IPS-15b (cell line): ENCODE measurements around the gene DHRS4L2.
"Not testable (repeated sequence)": the region's sequence is repeated elsewhere in the genome, so short reads cannot be mapped to it uniquely, and the experiment has no call there.

Experiments
- H3K27me3 ChIP-seq: one replicate; pipeline ENCODE4 v1.6.1; 2013; ENCODE audit warnings: low read length; ENCODE audit not compliant: control insufficient read depth, insufficient read depth
- H3K36me3 ChIP-seq: one replicate; pipeline ENCODE4 v1.6.1; 2013; ENCODE audit warnings: low read length; ENCODE audit not compliant: control insufficient read depth, insufficient read depth
- H3K4me1 ChIP-seq: one replicate; pipeline ENCODE4 v1.6.1; 2013; ENCODE audit warnings: mild to moderate bottlenecking, low read length; ENCODE audit not compliant: control insufficient read depth, insufficient read depth
- H3K4me3 ChIP-seq: one replicate; pipeline ENCODE4 v1.5.1; 2013; ENCODE audit warnings: low read depth, low read length
- H3K9ac ChIP-seq: one replicate; pipeline ENCODE4 v1.6.1; 2013; ENCODE audit warnings: low read depth, mild to moderate bottlenecking, low read length
- H3K9me3 ChIP-seq: one replicate; pipeline ENCODE4 v1.6.1; 2013; ENCODE audit warnings: mild to moderate bottlenecking, low read length; ENCODE audit not compliant: control insufficient read depth, insufficient read depth

The DHRS4L2 gene

DNA sequence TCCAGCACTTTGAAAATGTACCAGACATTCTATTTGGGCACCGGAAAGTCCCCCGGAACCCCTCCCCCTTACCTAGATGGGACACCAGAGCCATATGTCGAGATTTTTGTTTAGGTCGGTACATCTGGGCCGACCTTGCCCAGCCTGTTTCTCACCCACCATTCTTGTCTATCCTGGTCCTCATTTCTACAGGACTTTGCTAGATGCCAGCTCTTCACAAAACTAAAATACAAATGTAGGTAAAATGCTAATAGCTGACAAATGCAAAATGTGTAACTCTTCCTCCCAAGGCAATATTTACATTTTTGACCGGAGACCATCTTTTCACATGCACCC, 34.5 kb upstream of the DHRS4L2 start:
- H3K4me3 ChIP-seq, result peak overlapping the region; percentile 98
- H3K4me1 ChIP-seq, H3K36me3 ChIP-seq, H3K9ac ChIP-seq, H3K27me3 ChIP-seq, H3K9me3 ChIP-seq: not testable (repeated sequence)

DNA sequence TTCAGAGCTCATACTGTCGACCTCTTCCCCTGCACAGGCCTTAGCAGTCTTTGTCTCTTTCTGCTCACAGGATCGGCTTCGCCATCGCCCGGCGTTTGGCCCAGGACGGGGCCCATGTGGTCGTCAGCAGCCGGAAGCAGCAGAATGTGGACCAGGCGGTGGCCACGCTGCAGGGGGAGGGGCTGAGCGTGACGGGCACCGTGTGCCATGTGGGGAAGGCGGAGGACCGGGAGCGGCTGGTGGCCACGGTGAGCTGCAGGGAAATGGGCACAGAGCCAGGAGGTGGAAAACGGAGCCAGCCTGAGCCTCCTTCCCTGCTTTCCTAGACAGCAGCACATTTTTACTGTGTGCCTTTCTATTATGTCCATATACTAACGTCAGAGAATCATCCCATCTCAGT, 33.8 kb upstream of the DHRS4L2 start:
- H3K9me3 ChIP-seq, H3K9ac ChIP-seq, H3K4me3 ChIP-seq: not testable (repeated sequence)

DNA sequence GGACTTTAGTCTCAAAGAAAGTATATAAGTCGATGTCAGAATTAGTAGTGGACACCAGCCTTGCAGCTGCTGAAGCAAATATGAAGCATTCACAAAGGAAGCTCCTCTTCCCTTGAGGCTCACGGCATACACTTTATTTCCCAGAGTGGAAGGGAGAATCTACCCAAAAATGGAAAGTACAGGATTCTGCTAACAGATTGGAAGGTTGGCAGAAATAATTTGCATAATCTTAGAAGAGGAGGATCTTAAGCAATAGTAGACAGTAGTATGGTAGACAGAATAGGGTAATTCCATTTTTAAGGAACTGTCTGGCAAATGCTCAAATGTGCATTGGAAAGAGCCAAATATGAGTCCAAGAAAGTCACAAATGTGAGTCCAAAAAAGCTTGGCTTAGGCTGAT, 32.9 kb upstream of the DHRS4L2 start:
- not testable (repeated sequence) for H3K4me1 ChIP-seq, H3K27me3 ChIP-seq, H3K9me3 ChIP-seq, H3K4me3 ChIP-seq, H3K9ac ChIP-seq, H3K36me3 ChIP-seq

More for the DNA sequence above, 33.8 kb upstream of the DHRS4L2 start:
- not testable (repeated sequence) for H3K27me3 ChIP-seq, H3K36me3 ChIP-seq, H3K4me1 ChIP-seq

DNA sequence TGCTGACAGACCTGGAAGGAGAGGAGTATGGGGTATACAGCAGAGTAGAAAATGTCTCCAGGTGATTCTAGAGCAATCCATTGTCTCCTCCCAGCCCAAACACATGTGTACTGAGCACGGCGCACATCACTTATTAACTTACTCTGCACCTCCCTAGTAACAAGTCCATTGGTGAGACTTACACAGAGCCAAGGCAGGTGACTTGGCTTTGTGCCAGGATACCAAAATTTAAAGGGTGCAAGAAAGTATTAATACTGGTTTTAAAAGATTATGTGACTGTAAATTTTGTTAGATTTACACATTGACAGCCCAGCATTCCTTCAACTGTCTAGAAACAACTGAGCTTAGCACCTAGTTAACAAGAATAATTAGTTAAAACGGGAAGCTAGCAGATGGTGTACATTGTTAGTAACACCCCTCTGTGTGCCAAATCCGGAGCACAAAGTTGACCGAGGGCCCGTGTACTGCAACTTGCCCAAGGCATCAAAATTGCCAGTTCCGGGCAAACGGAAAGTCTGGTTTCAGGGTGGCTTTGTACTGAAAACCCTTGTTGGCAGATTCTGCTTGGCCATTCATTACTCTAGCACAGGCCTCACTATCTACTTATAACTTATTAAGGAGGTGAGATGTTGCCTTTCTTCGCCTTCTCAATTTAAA, 30.7 kb upstream of the DHRS4L2 start:
- H3K9me3 ChIP-seq, H3K27me3 ChIP-seq, H3K9ac ChIP-seq, H3K36me3 ChIP-seq, H3K4me3 ChIP-seq, H3K4me1 ChIP-seq: not testable (repeated sequence)

GRCh38 chr14:23960899-23961298, 27.8 kb upstream of the DHRS4L2 start:
- H3K27me3 ChIP-seq, H3K9ac ChIP-seq, H3K4me1 ChIP-seq, H3K4me3 ChIP-seq, H3K36me3 ChIP-seq, H3K9me3 ChIP-seq: not testable (repeated sequence)

DNA sequence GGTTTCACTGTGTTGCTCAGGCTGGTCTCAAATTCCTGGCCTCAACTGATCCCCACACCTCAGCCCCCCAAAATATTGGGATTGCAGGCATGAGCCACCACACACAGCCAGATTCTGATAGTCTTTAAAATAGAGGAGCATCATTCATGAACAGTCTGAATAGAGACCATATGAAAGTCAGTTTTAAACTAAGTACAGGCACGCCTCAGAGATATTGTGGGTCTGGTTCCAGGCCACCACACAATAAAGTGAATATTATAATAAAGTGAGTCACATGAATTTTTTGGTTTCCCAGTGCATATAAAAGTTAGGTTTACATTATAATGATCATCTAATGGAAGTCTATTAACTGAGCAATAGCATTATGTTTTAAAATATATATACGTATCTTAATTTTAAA, 27.0 kb upstream of the DHRS4L2 start:
- not testable (repeated sequence) for H3K9ac ChIP-seq, H3K4me3 ChIP-seq, H3K27me3 ChIP-seq, H3K36me3 ChIP-seq, H3K4me1 ChIP-seq, H3K9me3 ChIP-seq

- H3K4me1 ChIP-seq, result not testable (repeated sequence)
Observed at GRCh38 chr14:23969130-23969480, 19.6 kb upstream of the DHRS4L2 start.

DNA sequence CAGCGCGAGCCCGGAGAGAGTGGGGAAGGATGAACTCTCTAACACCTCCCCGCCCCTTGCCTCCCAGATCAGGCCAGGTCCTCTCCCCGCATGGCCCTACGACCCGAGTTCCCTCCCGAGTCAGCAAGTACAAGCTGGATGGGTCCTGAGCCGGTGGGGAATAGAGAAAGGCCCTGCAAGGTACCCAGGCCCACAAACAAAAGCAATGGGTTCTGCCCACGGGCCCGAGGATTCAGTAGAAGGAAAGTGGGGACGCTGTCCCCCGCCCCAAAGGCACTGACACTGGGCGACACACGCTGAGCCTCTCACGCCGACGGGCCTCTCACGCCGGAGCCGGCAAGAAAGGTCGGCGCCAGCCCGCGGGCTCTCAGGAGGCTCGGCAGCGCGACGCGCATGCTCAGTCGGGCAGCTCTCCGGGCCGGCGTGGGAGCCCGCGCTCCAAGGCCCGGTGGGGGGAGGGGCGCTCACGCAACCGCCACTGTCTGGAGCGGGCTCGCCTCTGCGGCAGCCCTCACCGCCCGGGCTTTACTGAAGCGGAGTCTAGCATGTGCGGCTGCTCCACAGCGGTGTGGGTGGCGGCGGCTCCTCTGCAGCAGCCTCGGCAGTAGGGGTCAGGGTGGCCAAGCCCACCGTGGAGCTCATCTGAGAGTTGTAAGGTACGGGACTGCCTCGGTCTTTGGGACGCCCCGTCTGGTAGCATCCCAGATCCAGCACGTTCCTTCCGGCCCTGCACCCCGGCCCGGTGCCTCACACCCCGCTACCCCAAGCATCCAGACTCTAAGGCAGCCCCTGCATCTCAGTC, 19.0 kb upstream of the DHRS4L2 start:
- not testable (repeated sequence) for H3K9ac ChIP-seq, H3K36me3 ChIP-seq, H3K27me3 ChIP-seq, H3K4me1 ChIP-seq, H3K9me3 ChIP-seq
- H3K4me3 ChIP-seq, result peak overlapping the region; percentile 32

More at GRCh38 chr14:23969130-23969480, 19.6 kb upstream of the DHRS4L2 start:
- H3K9me3 ChIP-seq, H3K36me3 ChIP-seq, H3K4me3 ChIP-seq, H3K27me3 ChIP-seq, H3K9ac ChIP-seq: not testable (repeated sequence)

DNA sequence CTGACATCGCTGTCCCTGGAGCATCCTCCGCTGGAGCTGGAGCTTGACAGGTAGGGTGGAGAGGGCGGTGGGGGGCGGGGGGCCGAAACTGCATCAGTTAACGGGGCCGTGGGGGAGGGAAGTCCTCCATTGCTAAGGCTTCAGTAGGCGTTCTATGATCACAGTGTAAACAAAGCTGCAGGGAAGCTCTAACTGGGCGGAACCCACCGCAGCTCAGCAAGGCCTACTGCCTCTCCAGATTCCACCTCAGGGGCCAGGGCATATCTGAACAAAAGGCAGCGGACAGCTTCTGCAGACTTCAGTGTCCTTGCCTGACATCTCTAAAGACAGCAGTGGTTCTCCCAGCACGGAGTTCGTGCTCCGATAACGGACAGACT, 18.5 kb upstream of the DHRS4L2 start:
- H3K4me1 ChIP-seq, H3K4me3 ChIP-seq, H3K9ac ChIP-seq, H3K9me3 ChIP-seq, H3K36me3 ChIP-seq, H3K27me3 ChIP-seq: not testable (repeated sequence)

GRCh38 chr14:23973178-23973577, 15.6 kb upstream of the DHRS4L2 start:
- H3K36me3 ChIP-seq, H3K27me3 ChIP-seq, H3K9me3 ChIP-seq, H3K4me1 ChIP-seq, H3K9ac ChIP-seq, H3K4me3 ChIP-seq: not testable (repeated sequence)

DNA sequence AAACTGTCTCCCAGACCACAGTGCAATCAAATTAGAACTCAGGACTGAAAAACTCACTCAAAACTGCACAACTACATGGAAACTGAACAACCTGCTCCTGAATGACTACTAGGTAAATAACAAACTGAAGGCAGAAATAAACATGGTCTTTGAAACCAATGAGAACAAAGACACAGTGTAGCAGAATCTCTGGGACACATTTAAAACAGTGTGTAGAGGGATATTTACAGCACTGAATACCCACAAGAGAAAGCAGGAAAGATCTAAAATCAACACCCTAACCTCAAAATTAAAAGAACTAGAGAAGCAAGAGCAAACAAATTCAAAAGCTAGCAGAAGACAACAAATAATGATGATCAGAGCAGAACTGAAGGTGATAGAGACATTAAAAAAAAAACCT, 14.7 kb upstream of the DHRS4L2 start:
- H3K4me3 ChIP-seq, H3K36me3 ChIP-seq, H3K9me3 ChIP-seq, H3K9ac ChIP-seq, H3K4me1 ChIP-seq, H3K27me3 ChIP-seq: not testable (repeated sequence)

DNA sequence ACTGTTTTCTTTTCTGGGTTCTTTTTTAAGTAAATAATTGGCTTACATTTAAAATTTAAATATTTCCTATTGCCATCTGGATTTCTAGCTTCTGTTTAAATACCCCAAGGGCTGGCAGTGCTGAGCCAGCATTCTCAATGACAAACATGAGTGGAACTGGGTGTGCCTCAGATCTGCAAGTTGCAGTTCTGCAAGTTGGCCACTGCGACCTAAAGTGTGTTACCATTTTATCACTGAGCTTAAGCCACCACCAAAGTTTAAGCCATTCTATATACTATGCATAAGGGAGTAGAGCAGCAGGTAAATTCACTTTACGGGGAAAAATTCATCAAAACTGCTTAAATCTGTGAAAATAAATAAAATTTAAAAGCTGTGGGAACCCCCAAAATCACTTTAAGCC, 11.5 kb upstream of the DHRS4L2 start:
- not testable (repeated sequence) for H3K4me3 ChIP-seq, H3K9ac ChIP-seq, H3K27me3 ChIP-seq, H3K4me1 ChIP-seq, H3K9me3 ChIP-seq, H3K36me3 ChIP-seq
